GM18511 (cell line): ENCODE data around the gene KANK4.
"Not testable (repeated sequence)": the region's sequence is repeated elsewhere in the genome, so short reads cannot be mapped to it uniquely, and the experiment has no call there.

ENCODE experiments used
- ATAC-seq: cut with Tn5 transposase; IDR thresholded peaks from one replicate; pipeline ENCODE4 v1.9.1; 2021; ENCODE audit warnings: mild to moderate bottlenecking, moderate library complexity; ENCODE audit not compliant: unreplicated experiment

KANK4 gene

DNA sequence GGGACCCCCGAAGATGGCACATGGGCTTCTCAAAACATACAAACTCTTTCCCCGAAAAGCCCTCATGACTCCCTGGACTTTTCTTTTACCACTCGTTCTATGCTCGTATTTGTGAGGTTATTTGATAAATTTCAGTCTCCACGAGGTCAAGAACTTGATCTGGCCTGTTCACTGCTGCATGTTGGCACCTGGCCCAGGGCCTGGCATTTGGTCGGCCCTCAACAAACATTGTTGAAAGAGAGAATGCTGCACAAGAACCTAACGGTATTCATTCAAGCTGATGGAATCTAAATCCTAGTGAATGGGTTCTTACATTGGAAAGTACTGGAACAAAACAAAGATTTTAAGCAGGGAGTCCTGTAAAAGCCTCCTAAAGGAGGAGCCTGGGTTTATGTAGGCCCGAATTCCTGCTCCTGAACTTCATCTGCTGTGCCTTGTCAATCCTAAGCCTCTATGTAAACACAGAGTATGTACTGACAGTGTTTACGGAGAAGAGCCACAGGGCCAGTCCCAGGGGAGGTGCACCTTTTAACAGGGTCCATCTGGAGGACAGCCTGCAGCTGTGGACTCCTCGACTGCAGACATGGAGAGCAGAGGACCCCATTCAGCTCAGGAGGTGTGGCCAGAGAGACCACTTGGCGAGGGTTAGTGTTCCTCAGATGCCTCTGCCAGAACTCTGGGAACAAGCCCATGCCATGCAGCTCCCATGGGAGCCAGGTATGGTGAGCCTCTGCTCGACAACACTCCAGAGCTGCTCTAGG is 77.7 kb downstream of the KANK4 start:
- no peak for ATAC-seq

GRCh38 chr1:62240651-62241370 is 78.4 kb downstream of the KANK4 start:
- no peak for ATAC-seq

DNA sequence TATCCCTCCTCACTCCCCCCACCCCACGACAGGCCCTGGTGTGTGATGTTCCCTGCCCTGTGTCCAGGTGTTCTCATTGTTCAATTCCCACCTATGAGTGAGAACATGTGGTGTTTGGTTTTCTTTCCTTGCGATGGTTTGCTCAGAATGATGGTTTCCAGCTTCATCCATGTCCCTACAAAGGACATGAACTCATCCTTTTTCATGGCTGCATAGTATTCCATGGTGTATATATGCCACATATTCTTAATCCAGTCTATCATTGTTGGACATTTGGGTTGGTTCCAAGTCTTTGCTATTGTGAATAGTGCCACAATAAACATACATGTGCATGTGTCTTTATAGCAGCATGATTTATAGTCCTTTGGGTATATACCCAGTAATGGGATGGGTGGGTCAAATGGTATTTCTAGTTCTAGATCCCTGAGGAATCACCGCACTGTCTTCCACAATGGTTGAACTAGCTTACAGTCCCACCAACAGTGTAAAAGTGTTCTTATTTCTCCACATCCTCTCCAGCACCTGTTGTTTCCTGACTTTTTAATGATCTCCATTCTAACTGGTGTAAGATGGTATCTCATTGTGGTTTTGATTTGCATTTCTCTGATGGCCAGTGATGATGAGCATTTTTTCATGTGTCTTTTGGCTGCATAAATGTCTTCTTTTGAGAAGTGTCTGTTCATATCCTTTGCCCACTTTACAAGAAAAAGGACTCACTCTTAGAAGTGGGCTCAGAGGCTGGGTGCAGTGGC is 79.4 kb downstream of the KANK4 start:
- not testable (repeated sequence) for ATAC-seq

- no peak for ATAC-seq
Observed at GRCh38 chr1:62238507-62238906, 80.7 kb downstream of the KANK4 start.

DNA sequence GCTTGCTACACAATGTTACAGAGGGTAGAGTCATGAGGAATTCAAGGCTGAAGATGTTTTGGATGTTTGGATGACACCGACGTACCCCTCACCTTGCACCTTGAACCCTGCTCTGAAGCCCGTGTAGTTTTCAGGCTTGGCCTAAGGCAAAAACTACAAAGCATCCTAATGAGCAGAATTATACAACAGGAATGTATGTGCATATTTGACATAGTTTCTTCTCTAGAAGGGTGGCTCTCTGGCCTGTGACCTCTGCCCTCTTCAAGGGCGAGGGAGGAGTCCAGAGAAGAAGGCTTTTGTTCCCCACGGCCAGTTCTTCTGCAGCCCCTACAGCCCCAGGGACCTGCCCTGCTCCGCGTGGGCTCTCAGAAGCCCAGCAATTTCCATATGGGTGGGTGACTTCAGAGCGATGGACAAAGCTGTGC is 81.3 kb downstream of the KANK4 start:
- ATAC-seq: no peak

DNA sequence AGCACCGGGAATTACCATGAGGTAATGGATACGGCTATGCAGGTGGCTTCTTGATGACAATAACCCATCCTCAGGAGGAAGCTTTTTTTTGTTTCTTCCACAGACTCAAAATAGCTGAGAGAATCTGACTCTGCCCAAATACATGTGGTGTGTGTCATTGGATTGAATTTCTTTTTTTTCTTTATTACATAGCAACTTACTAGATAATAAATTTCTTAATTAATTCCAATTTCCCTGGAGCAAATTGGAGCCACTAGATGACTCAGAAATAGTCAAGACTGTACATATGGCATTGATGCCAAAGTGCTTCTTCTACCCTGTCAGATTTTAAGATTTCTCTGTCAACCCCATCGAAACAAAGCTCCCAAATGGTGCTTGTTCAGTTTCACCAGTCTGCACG is 81.9 kb downstream of the KANK4 start:
- ATAC-seq: no peak

DNA sequence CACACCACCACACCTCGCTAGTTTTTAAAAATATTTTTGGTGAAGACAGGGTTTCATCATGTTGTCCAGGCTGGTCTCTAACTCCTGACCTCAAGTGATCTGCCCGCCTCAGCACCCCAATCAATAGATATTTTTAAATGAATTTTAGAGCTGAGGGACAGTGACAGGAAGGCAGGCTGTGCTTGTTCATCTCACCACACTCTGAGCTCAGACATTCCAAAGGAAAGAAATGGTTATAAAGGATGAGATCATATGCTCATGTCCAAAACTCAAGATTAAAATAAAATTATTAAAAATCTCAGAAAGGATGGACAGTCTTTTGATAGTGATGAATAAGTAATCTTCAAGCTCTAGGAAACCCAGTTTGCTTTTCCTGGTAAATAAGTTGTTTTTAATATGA is 83.7 kb downstream of the KANK4 start:
- no peak for ATAC-seq

DNA sequence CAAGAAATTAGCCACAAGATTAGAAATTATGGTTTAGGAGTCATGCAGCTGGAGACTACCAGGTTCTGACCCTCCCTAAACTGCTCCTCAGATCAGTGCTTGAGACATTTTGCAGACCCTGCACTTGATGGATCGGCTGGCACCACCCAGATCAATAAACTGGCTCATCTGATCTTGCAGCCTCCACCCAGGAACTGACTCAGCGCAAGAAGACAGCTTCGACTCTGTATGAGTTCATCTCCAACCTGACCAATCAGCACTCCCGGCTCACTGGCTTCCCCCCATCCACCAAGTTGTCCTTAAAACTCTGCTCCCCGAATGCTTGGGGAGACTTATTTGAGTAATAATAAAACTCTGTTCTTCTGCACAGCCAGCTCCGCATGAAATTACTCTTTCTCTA is 84.5 kb downstream of the KANK4 start:
- ATAC-seq: no peak

GRCh38 chr1:62233926-62234450 is 85.2 kb downstream of the KANK4 start:
- no peak for ATAC-seq

DNA sequence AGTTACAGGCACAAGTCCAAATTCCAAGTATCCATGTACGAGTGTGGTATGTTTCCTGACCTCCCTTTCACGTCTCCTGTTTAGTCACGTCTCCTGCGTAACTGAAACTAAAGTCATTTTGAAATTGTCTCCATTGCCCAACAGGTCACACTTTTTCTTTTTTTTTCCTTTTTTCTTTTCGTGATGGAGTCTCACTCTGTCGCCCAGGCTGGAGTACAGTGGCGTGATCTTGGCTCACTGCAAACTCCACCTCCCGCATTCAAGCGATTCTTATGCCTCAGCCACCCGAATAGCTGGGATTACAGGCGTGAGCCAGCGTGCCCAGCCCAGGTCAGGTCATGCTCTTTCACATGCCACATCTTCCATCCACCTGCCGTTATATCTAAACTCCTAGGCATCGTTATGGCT is 86.4 kb downstream of the KANK4 start:
- no peak for ATAC-seq

- no peak for ATAC-seq
Observed at GRCh38 chr1:62230718-62231117, 88.5 kb downstream of the KANK4 start.

DNA sequence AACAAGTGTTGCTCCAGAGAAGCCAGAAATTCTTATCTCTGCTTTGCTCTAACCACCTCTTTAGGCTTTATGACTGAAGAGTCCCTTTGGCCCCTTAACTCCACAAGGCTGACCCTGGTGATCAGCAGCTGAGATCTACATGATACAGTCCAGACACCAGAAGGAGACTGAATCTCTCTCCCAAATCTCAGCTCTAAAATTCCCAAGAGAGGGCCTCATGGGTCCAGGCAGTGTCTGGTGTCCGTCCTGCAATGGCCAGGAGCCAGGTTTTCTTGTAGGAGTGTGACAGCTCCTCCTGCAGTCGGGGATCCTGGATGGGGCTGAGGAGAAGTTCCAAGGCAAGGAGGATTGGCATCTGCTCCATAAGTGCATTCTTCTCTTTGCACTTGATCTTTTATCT is 89.3 kb downstream of the KANK4 start:
- ATAC-seq: no peak

DNA sequence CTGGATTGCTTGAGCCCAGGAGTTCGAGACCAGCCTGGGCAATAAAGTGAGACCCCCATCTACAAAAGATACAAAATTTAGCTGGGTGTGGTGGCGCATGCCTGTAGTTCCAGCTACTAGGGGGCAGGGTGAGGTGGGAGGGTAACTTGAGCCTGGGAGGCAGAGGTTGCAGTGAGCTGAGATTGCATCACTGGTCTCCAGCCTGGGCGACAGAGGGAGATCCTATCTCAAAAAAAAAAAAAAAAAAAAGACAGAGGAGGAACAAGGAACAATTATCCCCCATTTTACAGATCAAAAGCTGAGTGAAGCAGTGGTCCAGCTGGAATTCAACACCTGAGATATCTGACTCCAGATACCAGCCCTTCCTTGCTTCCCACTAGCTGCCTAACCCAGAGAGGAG is 89.8 kb downstream of the KANK4 start:
- no peak for ATAC-seq

DNA sequence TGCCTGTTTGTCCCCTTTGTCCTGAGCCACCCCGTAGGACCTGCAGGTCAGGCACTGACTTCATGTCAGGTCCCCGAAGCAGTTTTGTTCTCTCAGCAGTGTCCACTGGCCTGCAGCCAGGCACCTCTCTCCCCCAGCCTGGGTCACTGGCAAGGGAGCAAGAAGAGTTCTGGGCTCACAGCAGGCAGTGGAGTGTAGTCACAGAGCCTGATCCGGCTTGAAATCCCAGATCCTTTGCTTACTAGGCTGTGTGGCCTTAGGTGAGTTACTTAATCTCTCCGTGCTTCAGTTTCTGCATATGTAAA is 90.4 kb downstream of the KANK4 start:
- no peak for ATAC-seq

- no peak for ATAC-seq
Observed at GRCh38 chr1:62228136-62228882, 90.9 kb downstream of the KANK4 start.

DNA sequence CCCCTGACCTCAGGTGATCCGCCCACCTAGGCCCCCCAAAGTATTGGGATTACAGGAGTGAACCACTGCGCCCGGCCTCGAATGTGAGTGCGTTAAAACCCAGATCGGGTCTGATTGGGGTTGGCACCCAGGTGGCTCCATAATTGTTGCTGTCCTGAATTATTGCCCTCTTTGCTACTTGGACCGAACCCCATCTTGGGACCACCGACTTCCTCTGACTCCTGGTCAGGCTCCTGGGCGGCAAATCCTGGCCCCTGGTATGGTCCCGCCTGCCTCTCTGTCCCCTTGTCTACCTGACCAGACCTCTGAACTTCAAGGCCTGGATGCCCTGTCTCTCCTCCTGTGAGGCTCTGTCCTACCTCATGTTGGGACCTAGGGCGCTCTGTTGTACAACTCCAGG is 91.7 kb downstream of the KANK4 start:
- ATAC-seq: no peak

DNA sequence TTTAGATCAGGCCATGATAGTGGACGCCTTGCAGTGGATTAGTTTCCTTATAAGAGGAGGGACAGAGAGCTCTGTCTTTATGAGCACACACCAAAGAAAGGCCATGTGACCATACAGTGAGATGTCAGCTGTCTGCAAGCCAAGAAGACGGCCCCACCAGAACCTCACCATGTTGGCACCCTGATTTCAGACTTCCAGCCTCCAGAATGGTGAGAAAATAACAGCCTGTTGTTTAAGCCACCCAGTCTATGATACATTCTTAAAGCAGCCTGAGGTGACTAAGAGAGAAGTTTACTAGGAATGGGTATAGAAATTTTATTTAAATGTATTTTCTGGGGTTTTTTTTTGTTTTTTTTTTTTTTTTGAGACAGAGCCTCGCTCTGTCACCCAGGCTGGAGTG is 95.1 kb downstream of the KANK4 start:
- ATAC-seq: no peak

DNA sequence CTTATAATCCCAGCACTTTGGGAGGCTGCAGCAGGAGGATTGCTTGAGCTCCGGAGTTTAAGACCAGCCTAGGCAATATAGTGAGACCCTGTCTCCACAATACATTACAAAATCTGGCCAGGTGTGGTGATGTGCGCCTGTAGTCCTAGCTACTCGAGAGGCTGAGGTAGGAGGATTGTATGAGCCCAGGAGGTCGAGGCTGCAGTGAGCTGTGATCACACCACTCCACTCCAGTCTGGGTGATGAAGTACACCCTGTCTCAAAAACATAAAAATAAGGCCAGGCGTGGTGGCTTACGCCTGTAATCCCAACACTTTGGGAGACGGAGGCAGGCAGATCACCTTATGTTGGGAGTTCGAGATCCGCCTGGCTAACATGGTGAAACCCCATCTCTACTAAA is 96.9 kb downstream of the KANK4 start:
- ATAC-seq: no peak

- ATAC-seq: no peak
Observed at GRCh38 chr1:62221171-62221570, 98.1 kb downstream of the KANK4 start.

DNA sequence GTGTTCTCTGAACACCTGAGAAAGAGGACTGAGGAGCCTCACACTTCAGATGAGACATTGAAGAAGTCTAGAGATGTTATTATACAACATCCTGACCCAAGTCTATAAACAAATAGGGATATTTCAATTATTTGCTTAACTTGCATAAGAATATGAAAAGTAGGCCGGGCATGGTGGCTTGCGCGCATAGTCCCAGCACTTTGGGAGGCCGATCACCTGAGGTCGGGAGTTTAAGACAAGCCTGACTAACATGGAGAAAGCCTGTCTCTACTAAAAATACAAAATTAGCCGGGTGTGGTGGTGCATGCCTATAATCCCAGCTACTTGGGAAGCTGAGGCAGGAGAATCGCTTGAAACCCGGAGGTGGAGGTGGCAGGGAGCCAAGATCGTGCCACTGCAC is 98.8 kb downstream of the KANK4 start:
- ATAC-seq: not testable (repeated sequence)

DNA sequence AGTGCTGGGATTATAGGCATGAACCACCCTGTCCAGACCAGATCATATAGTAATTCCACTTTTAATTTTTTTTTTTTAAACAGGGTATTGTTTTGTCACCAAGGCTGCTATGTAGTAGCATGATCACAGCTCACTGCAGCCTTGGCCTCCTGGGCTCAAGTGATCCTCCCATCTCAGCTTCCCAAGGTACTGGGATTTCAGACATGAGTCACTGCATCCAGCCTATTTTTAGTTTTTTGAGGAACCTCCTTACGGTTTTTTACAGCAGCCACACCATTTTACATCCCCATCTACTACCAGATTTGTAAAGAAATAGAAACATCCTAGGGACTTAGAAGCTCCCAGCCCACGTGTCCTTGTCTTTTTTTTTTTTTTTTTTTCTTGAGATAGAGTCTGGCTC is 100.6 kb downstream of the KANK4 start:
- no peak for ATAC-seq
